ENCODE measurements around the gene AXDND1. TPM values are rescaled to one million over a fixed set of nuclear protein-coding genes. Genes with fewer than 3 reads are reported as not detected.

Gene AXDND1
- total and polyA plus RNA-seq, 2 experiments from 2014 or later = not detected

- ATAC-seq (no peak), DNase-seq (ENCODE audit: low spot score) (no peak)
- H3K27me3 Mint-ChIP-seq (ENCODE audit: insufficient read depth, low read depth, poor library complexity) = no peaks in the 10 kb centered on the region
- no peak overlapping the region for H3K27ac Mint-ChIP-seq
- H3K79me2 ChIP-seq (replicated peaks; ENCODE audit: insufficient read depth) = no peaks in the 10 kb centered on the region
- H3K4me3 Mint-ChIP-seq = no peak overlapping the region
- H3K27ac ChIP-seq (ENCODE audit: low read depth) = no peak overlapping the region
- no peaks in the 10 kb centered on the region for H3K4me1 ChIP-seq (ENCODE audit: insufficient read depth)
- no peaks in the 10 kb centered on the region for H3K9me2 ChIP-seq (ENCODE audit: insufficient read depth)
- no peaks in the 10 kb centered on the region for H3K36me3 ChIP-seq (ENCODE audit: insufficient read depth)
- H3K4me1 Mint-ChIP-seq = no peaks in the 10 kb centered on the region
- no peaks in the 10 kb centered on the region for H3K27me3 ChIP-seq (ENCODE audit: insufficient read depth)
- H4K20me1 ChIP-seq (replicated peaks; ENCODE audit: insufficient read depth) = no peaks in the 10 kb centered on the region
- H3K4me2 ChIP-seq = no peak overlapping the region
- no peak overlapping the region for H3K4me3 ChIP-seq
- H3F3A ChIP-seq (replicated peaks; ENCODE audit: low read depth) = no peaks in the 10 kb centered on the region
- no peak for TF ChIP-seq CTCF (conservative IDR thresholded peaks at IDR 0.05; ENCODE audit: low read depth in 2 of 2)
- no peak for TF ChIP-seq POLR2AphosphoS5 (IDR thresholded peaks at IDR 0.05; ENCODE audit: low read depth)
- TF ChIP-seq STAT1 (IDR thresholded peaks at IDR 0.05; ENCODE audit: unreplicated experiment) = no peak
- TF ChIP-seq, protein P1, sequence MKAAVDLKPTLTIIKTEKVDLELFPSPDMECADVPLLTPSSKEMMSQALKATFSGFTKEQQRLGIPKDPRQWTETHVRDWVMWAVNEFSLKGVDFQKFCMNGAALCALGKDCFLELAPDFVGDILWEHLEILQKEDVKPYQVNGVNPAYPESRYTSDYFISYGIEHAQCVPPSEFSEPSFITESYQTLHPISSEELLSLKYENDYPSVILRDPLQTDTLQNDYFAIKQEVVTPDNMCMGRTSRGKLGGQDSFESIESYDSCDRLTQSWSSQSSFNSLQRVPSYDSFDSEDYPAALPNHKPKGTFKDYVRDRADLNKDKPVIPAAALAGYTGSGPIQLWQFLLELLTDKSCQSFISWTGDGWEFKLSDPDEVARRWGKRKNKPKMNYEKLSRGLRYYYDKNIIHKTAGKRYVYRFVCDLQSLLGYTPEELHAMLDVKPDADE (IDR thresholded peaks at IDR 0.05) = no peak
- no peak for TF ChIP-seq ZNF114 (CRISPR knock-in tag; IDR thresholded peaks at IDR 0.05)
- TF ChIP-seq NANOG (IDR thresholded peaks at IDR 0.05; ENCODE audit: borderline replicate concordance) = no peak
- TF ChIP-seq EZH2phosphoT487 (IDR thresholded peaks at IDR 0.05; ENCODE audit: unreplicated experiment) = no peak
- no peak for TF ChIP-seq CREB1 (CRISPR knock-in tag; IDR thresholded peaks at IDR 0.05; ENCODE audit: low read depth)
- TF ChIP-seq EZH2 (IDR thresholded peaks at IDR 0.05; ENCODE audit: low read depth, unreplicated experiment) = no peak
- TF ChIP-seq ZNF331 (CRISPR knock-in tag; IDR thresholded peaks at IDR 0.05; ENCODE audit: low read depth) = no peak
- no peak for TF ChIP-seq JUNB (IDR thresholded peaks at IDR 0.05; ENCODE audit: unreplicated experiment)
- no peak for TF ChIP-seq ZNF462 (CRISPR knock-in tag; IDR thresholded peaks at IDR 0.05)
- no peak for TF ChIP-seq REST (IDR thresholded peaks at IDR 0.05; ENCODE audit: unreplicated experiment)
- H3K36me3 Mint-ChIP-seq (ENCODE audit: low read depth) = no peaks in the 10 kb centered on the region
- H2AFZ ChIP-seq = no peak overlapping the region
- no peaks in the 10 kb centered on the region for H3K9me3 Mint-ChIP-seq
These were observed 22.9 kb upstream of the AXDND1 start for GRCh38 chr1:179342740-179343404.

All from GM23338 (cell line).